Aorta (tissue), 5 donors: ENCODE data around the gene ARHGEF19. TPM values are rescaled to one million over a fixed set of nuclear protein-coding genes. Genes with fewer than 3 reads are reported as not detected.
"Not testable (repeated sequence)": the region's sequence is repeated elsewhere in the genome, so short reads cannot be mapped to it uniquely, and the experiment has no call there.

Experiments used
- ATAC-seq: fragments of 200-7000 bp; cut with Tn5 transposase; one replicate; pipeline ENCODE4 v1.9.1; 2022; ENCODE audit warnings: moderate library complexity; ENCODE audit not compliant: low FRiP score
- DNase-seq, 2 donors: peaks; one replicate each; pipeline ENCODE4 v3.0.0-alpha.2; 2020
- H3K27ac ChIP-seq, 2 donors: one replicate each; pipeline ENCODE4 v1.5.1; 2013; ENCODE audit warnings: low read length in 2 of 2, mild to moderate bottlenecking in 2 of 2, moderate library complexity in 2 of 2, control low read depth in 1 of 2, inconsistent platforms in 1 of 2, low read depth in 1 of 2
- H3K27me3 ChIP-seq, 2 donors: one replicate each; pipeline ENCODE4 v1.6.1; 2013; ENCODE audit warnings: control low read depth in 1 of 2, low read length in 1 of 2, mild to moderate bottlenecking in 1 of 2, moderate library complexity in 1 of 2; ENCODE audit not compliant: insufficient read depth in 2 of 2, control insufficient read depth in 1 of 2
- H3K36me3 ChIP-seq, 2 donors: one replicate each; pipeline ENCODE4 v1.6.1; 2013; ENCODE audit warnings: control low read depth in 1 of 2, low read length in 1 of 2, mild to moderate bottlenecking in 1 of 2; ENCODE audit not compliant: insufficient read depth in 2 of 2, control insufficient read depth in 1 of 2
- H3K4me1 ChIP-seq, 2 donors: one replicate each; pipeline ENCODE4 v1.6.1; 2013; ENCODE audit warnings: low read length in 2 of 2, control low read depth in 1 of 2, mild to moderate bottlenecking in 1 of 2, moderate library complexity in 1 of 2; ENCODE audit not compliant: insufficient read depth in 2 of 2, control insufficient read depth in 1 of 2
- H3K4me3 ChIP-seq, 2 donors: one replicate each; pipeline ENCODE4 v1.5.1; 2013; ENCODE audit warnings: low read length in 2 of 2, control low read depth in 1 of 2, mild to moderate bottlenecking in 1 of 2
- H3K9me3 ChIP-seq: one replicate; pipeline ENCODE4 v1.6.1; 2013; ENCODE audit warnings: mild to moderate bottlenecking, low read length; ENCODE audit not compliant: control insufficient read depth
- WGBS, 2 donors: extraction: QIAGEN DNeasy Blood & Tissue Kit; methylation state at CpG; one replicate each; pipeline ENCODE4 v1.1.7; 2013; 5-methylcytosine and 5-hydroxymethylcytosine counted together
- intact Hi-C, 2 donors: fragments of 100-400 bp; cut with DNase I; formaldehyde crosslinking; loops; one replicate each; pipeline versions ENCODE4 v1.14.2 to v1.15.0; 2022
- polyA plus RNA-seq, 2 donors: library from polyadenylated mRNA; stranded (reverse); fragments of 200-250 nt; gene quantifications; one replicate each; pipeline ENCODE4 v1.2.3, GENCODE V29; 2013
- total RNA-seq, 2 donors: library from RNA; stranded (reverse); fragmentation: NEBNext Ultra II Directional; extraction: Animal tissue kit (Norgen Biotek cat#: 25700); gene quantifications; one replicate each; pipeline ENCODE4 v1.2.1, GENCODE V29; 2021
- donor health status: healthy with polysubstance abuse.
- donor health status: Bipolar disorder and iron deficiency.
- donor health status: DM: no; HTN: no; CAD: no.
- donor health status: DM: no; HTN: no; CAD: no.
- donor health status: DM: yes; HTN: yes; CAD: no.

The ARHGEF19 gene
- total and polyA plus RNA-seq, 4 donors: 3.3 to 19.7 (median 7.9) TPM

DNA sequence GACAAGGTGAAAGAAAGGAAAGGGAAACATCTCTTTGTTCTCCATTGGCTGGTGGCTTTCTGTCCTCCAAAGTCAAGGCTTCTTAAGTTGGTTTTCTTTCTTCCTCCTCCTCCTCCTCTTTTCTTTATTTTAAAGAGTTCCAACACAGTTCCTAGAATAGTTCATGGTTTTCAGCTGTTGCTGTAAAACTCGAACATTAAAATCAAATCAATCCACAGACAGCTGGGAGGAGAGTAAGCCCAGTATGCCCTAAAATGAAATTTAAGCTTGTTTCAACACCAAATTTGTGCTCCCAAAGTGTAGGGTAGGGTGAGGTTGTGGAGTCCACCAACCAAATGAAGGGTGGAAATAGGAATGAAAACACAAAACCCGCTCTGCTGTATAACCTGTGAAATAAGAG is 35.0 kb upstream of the ARHGEF19 start:
- WGBS, 2 donors: 48 to 54% methylated on average over 2 of the region's 2 CpGs
- intact Hi-C loops: no loop called here
- peak overlapping the region; percentile 45 to 66 for H3K27ac ChIP-seq

DNA sequence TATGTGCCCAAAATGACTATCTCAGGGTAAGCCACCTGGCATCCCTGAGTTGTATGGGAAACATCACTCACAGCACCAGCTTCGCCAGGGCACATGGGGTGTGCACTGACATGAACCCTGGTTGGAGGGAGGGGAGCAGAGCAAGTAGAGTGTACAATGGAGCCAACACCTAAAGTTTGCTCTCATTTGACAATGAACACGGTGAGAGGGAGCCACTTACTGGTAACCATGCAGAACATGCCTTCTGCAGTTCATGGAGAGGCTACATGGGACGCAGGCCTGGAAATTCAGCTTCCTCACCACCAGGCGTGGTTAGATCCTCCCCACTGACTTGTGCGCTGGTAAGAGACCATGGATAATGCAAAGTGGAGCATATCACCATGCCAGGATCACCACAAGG is 34.5 kb upstream of the ARHGEF19 start:
- intact Hi-C loops: no loop called here
- peak overlapping the region; percentile 18 to 45 for H3K27ac ChIP-seq
- H3K4me3 ChIP-seq: no peak overlapping the region
- peaks cover 0 to 5% of the 10 kb centered on the region in 2 donors for H3K36me3 ChIP-seq
- H3K9me3 ChIP-seq: no peaks in the 10 kb centered on the region
- DNase-seq (peak in 1 of 2 donors; percentile 13), ATAC-seq (no peak)
- peaks cover 0 to 10% of the 10 kb centered on the region in 2 donors for H3K4me1 ChIP-seq
- 83% methylated on average over 5 of the region's 5 CpGs for WGBS, 2 donors
- no peaks in the 10 kb centered on the region for H3K27me3 ChIP-seq

More for the DNA sequence above, 35.0 kb upstream of the ARHGEF19 start:
- DNase-seq: no peak
- Histone ChIP-seq H3K4me1 (peaks cover 0 to 10% of the 10 kb centered on the region in 2 donors), H3K27me3 (no peaks in the 10 kb centered on the region), H3K36me3 (peaks cover 4 to 5% of the 10 kb centered on the region in 2 donors), H3K9me3 (no peaks in the 10 kb centered on the region), H3K4me3 (no peak overlapping the region)
- no peak for ATAC-seq

DNA sequence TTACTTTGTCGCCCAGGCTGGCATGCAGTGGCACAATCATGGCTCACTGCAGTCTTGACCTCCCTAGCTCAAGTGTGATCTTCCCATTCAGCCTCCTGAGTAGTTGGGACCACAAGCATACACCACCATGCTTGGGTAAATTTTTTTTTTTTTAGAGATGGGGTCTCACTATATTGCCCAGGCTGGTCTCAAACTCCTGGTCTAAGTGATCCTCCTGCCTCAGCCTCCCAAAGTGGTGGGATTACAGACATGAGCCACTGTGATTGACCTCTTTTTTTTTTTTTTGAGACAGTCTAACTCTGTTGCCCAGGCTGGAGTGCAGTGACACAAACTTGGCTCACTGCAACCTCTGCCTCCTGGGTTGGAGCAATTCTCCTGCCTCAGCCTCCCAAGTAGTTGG is 33.8 kb upstream of the ARHGEF19 start:
- H3K27me3 ChIP-seq, ATAC-seq, intact Hi-C loops, H3K9me3 ChIP-seq, DNase-seq, H3K36me3 ChIP-seq, H3K4me3 ChIP-seq, H3K27ac ChIP-seq, H3K4me1 ChIP-seq: not testable (repeated sequence)
- WGBS, 2 donors: 96% methylated on average over 1 of the region's 1 CpG

DNA sequence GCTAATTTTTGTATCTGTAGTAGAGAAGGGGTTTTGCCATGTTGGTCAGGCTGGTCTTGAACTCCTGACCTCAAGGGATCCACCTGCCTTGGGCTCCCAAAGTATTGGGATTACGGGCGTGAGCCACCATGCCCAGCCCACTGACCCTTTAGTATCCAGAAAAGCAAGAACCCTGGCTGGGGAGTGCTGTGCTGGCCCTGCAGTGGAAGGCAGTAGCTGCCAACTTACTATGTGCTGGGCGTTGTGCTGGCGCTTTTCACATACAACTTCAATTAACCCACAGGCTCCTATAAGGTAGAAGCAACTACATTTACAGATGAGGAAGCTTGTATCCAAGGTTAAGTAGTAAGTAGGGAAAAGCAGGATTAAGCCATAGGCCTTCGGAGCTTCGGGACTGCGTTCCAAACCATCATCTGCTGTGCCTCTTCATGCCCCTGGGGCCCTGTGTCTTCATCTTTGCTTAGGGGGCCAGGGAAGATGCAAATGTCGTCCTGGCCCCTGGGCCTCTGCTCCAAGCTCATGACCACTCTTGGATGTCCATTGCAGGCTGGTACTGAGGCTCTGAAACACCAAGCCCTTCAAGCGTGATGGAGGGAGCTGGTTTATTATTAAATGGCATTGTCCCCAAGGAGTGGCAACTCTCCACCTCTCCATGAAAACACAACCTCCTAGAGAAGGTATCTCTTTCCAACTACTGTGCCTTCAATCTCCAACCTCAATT is 33.2 kb upstream of the ARHGEF19 start:
- Histone ChIP-seq H3K4me1 (peaks cover 0 to 3% of the 10 kb centered on the region in 2 donors), H3K27ac (no peak overlapping the region)
- WGBS, 2 donors: 89% methylated on average over 9 of the region's 9 CpGs

GRCh38 chr1:16244650-16245285 is 32.3 kb upstream of the ARHGEF19 start:
- DNase-seq: peak; percentile 24 to 58
- Histone ChIP-seq H3K9me3 (no peaks in the 10 kb centered on the region), H3K4me3 (no peak overlapping the region), H3K4me1 (peaks cover 0 to 1% of the 10 kb centered on the region in 2 donors), H3K27ac (peak overlapping the region in 1 of 2 donors; percentile 15), H3K36me3 (no peaks in the 10 kb centered on the region), H3K27me3 (no peaks in the 10 kb centered on the region)
- intact Hi-C loops: loop anchor here (5.0 kb wide), 4 partner anchors 37 to 167 kb away; no protein-coding TSS in a partner anchor
- no peak for ATAC-seq
- 77 to 78% methylated on average over 8 of the region's 8 CpGs for WGBS, 2 donors

More for the DNA sequence above, 33.2 kb upstream of the ARHGEF19 start:
- no peaks in the 10 kb centered on the region for H3K27me3 ChIP-seq
- no peaks in the 10 kb centered on the region for H3K36me3 ChIP-seq
- no peak overlapping the region for H3K4me3 ChIP-seq
- intact Hi-C loops: no loop called here
- DNase-seq: peak in 1 of 2 donors; percentile 40
- no peaks in the 10 kb centered on the region for H3K9me3 ChIP-seq
- no peak for ATAC-seq

GRCh38 chr1:16243936-16244649 is 31.6 kb upstream of the ARHGEF19 start:
- ATAC-seq (peak; percentile 73), DNase-seq (peak; percentile 79 to 90)
- WGBS, 2 donors: 23 to 26% methylated on average over 8 of the region's 8 CpGs
- H3K4me1 ChIP-seq: peaks cover 0 to 1% of the 10 kb centered on the region in 2 donors
- no peaks in the 10 kb centered on the region for H3K9me3 ChIP-seq
- no peaks in the 10 kb centered on the region for H3K36me3 ChIP-seq
- no peak overlapping the region for H3K4me3 ChIP-seq
- intact Hi-C loops: loop anchor here (5.0 kb wide), 4 partner anchors 37 to 167 kb away; no protein-coding TSS in a partner anchor
- no peaks in the 10 kb centered on the region for H3K27me3 ChIP-seq
- peak overlapping the region in 1 of 2 donors; percentile 11 for H3K27ac ChIP-seq

GRCh38 chr1:16243215-16243610 is 30.8 kb upstream of the ARHGEF19 start:
- H3K4me1 ChIP-seq: peaks cover 0 to 1% of the 10 kb centered on the region in 2 donors
- WGBS, 2 donors: 79 to 88% methylated on average over 8 of the region's 8 CpGs
- no peaks in the 10 kb centered on the region for H3K36me3 ChIP-seq
- ATAC-seq (no peak), DNase-seq (peak; percentile 17 to 31)
- H3K9me3 ChIP-seq: no peaks in the 10 kb centered on the region
- no peak overlapping the region for H3K27ac ChIP-seq
- H3K27me3 ChIP-seq: no peaks in the 10 kb centered on the region
- H3K4me3 ChIP-seq: no peak overlapping the region
- intact Hi-C loops: loop anchor here (5.0 kb wide), 4 partner anchors 36 to 166 kb away; no protein-coding TSS in a partner anchor

GRCh38 chr1:16242556-16243214 is 30.2 kb upstream of the ARHGEF19 start:
- DNase-seq (peak; percentile 42 to 73), ATAC-seq (no peak)
- no peaks in the 10 kb centered on the region for H3K9me3 ChIP-seq
- H3K36me3 ChIP-seq: no peaks in the 10 kb centered on the region
- H3K4me3 ChIP-seq: no peak overlapping the region
- no peak overlapping the region for H3K27ac ChIP-seq
- intact Hi-C loops: loop anchor here (5.0 kb wide), 4 partner anchors 35 to 165 kb away; no protein-coding TSS in a partner anchor
- 90% methylated on average over 17 of the region's 17 CpGs for WGBS, 2 donors
- peaks cover 0 to 1% of the 10 kb centered on the region in 2 donors for H3K4me1 ChIP-seq
- H3K27me3 ChIP-seq: no peaks in the 10 kb centered on the region
